Cardiac fibroblast (primary cell): Measurements from ENCODE around the gene CAMTA1.
"Not testable (repeated sequence)": the region's sequence is repeated elsewhere in the genome, so short reads cannot be mapped to it uniquely, and the experiment has no call there.

Experiments
- DNase-seq, 2 donors: peaks; one replicate each; pipeline versions ENCODE4 v3.0.0 to v3.0.0-alpha.2; 2010; ENCODE audit warnings: low read depth in 2 of 2
- H3K4me3 ChIP-seq, 2 donors: replicated peaks in 1 of 2; 1 replicate in 1 of 2; 2 replicates in 1 of 2; pipeline ENCODE4 v1.5.1; 2011; ENCODE audit warnings: low read depth in 2 of 2, low read length in 2 of 2, mild to moderate bottlenecking in 2 of 2, moderate library complexity in 1 of 2
- CTCF ChIP-seq: IDR thresholded peaks from one replicate; pipeline ENCODE4 v1.5.1; 2011; ENCODE audit warnings: low read depth, mild to moderate bottlenecking, low read length, inconsistent platforms

The CAMTA1 gene

DNA sequence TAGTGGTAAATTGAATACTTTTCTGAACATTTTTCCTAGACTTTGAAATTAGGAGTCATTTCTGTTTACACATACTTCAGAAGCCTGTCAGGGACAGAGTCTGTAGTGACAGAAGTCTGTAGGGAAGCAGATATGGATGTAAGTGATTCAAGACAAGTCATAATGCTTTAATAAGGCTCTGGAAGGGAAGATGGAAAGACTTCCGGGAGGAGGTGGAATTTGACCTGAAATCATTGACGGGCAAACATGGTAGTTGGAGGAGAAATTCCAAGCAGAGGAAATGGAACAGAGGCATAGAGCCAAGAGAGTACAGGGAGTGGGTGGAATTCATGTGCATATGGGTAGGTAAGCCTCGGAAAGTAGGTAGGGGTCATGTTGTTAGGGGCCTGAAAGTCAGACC is 22.5 kb downstream of the CAMTA1 start:
- H3K4me3 ChIP-seq = no peak overlapping the region
- no peak for DNase-seq

GRCh38 chr1:6809461-6809860 is 24.2 kb downstream of the CAMTA1 start:
- H3K4me3 ChIP-seq = no peak overlapping the region
- DNase-seq = no peak
- no peak for TF ChIP-seq CTCF

More for the DNA sequence above, 22.5 kb downstream of the CAMTA1 start:
- no peak for TF ChIP-seq CTCF

GRCh38 chr1:6810146-6810734 is 25.0 kb downstream of the CAMTA1 start:
- DNase-seq, H3K4me3 ChIP-seq: not testable (repeated sequence)

- peak in 1 of 2 donors; percentile 62 for DNase-seq
- TF ChIP-seq CTCF = no peak
- H3K4me3 ChIP-seq = no peak overlapping the region
Measured at GRCh38 chr1:6811583-6811982, 26.3 kb downstream of the CAMTA1 start.

DNA sequence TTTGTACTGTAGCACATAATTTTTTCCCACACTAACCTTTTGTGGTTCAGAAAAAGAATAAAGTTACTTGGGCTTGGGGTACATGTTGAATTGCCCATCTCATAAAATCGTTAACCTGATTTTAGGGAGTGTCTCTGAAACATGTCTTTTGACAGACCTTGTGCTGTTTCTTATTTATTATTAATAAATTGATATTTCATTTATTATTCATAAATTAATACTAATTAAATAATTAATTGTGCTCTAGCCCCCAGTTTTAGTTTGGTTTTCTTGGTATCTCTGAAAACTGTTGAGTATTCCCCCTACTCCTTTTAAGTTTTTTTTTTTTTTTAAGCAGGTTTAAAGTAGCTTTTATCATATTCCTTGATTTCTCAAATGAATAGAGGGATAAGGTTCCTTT is 27.9 kb downstream of the CAMTA1 start:
- TF ChIP-seq CTCF = no peak
- no peak overlapping the region for H3K4me3 ChIP-seq
- DNase-seq = no peak

GRCh38 chr1:6815726-6816125 is 30.5 kb downstream of the CAMTA1 start:
- DNase-seq = no peak
- no peak for TF ChIP-seq CTCF
- H3K4me3 ChIP-seq = no peak overlapping the region

GRCh38 chr1:6819246-6820040 is 34.2 kb downstream of the CAMTA1 start:
- no peak overlapping the region for H3K4me3 ChIP-seq
- TF ChIP-seq CTCF = no peak
- peak in 1 of 2 donors; percentile 44 for DNase-seq
